ENCODE results near the gene NIP7. TPM values are rescaled to one million over a fixed set of nuclear protein-coding genes. Genes with fewer than 3 reads are reported as not detected.
A peak's percentile ranks its signal among the peaks of the same experiment; 100 is the strongest.

The NIP7 gene
- total and polyA plus RNA-seq, 8 donors, result 17.4 to 35.5 (median 29.3) TPM

GRCh38 chr16:69307091-69307490 lies 32.5 kb upstream of the NIP7 start:
- no peak overlapping the region for H3K27ac ChIP-seq
- H3K36me3 ChIP-seq, result no peaks in the 10 kb centered on the region
- ATAC-seq (no peak), DNase-seq (no peak)
- intact Hi-C loops (cut with DNase I), result no loop called here
- no peak for TF ChIP-seq CTCF (IDR thresholded peaks at IDR 0.05)
- H3K27me3 ChIP-seq, result no peaks in the 10 kb centered on the region
- no peak overlapping the region for H3K4me3 ChIP-seq
- no peaks in the 10 kb centered on the region for H3K9me3 ChIP-seq
- peaks cover 0 to 7% of the 10 kb centered on the region in 2 donors for H3K4me1 ChIP-seq

- H3K9me3 ChIP-seq, result no peaks in the 10 kb centered on the region
- H3K4me3 ChIP-seq, result no peak overlapping the region
- no peak overlapping the region for H3K27ac ChIP-seq
- ATAC-seq, result no peak
- no peak for DNase-seq
- H3K36me3 ChIP-seq, result no peaks in the 10 kb centered on the region
- H3K4me1 ChIP-seq, result peaks cover 0 to 15% of the 10 kb centered on the region in 2 donors
- no peaks in the 10 kb centered on the region for H3K27me3 ChIP-seq
- TF ChIP-seq CTCF (IDR thresholded peaks at IDR 0.05), result no peak
- intact Hi-C loops (cut with DNase I), result no loop called here
Observed at GRCh38 chr16:69307856-69308255, 31.7 kb upstream of the NIP7 start.

GRCh38 chr16:69309316-69309715 lies 30.3 kb upstream of the NIP7 start:
- TF ChIP-seq CTCF (IDR thresholded peaks at IDR 0.05), result no peak
- intact Hi-C loops (cut with DNase I), result no loop called here
- DNase-seq, result no peak
- H3K4me3 ChIP-seq, result no peak overlapping the region
- H3K36me3 ChIP-seq, result peaks cover 0 to 2% of the 10 kb centered on the region in 2 donors
- peaks cover 0 to 23% of the 10 kb centered on the region in 2 donors for H3K4me1 ChIP-seq
- no peaks in the 10 kb centered on the region for H3K27me3 ChIP-seq
- ATAC-seq, result no peak
- H3K9me3 ChIP-seq, result no peaks in the 10 kb centered on the region
- H3K27ac ChIP-seq, result no peak overlapping the region

GRCh38 chr16:69310653-69311532 lies 28.7 kb upstream of the NIP7 start, which contains the start of gene VPS4A:
TSS of gene VPS4A (plus strand) at chr16:69311350. CDS start at chr16:69311512, 162 bp downstream.
- Histone ChIP-seq H3K4me3 (peak within 1 kb of the TSS; percentile 86 to 90), H3K27me3 (no peaks in the 10 kb centered on the region), H3K4me1 (peaks cover 0 to 26% of the 10 kb centered on the region in 2 donors), H3K36me3 (peaks cover 0 to 18% of the 10 kb centered on the region in 2 donors), H3K27ac (peak within 1 kb of the TSS; percentile 80 to 90), H3K9me3 (no peaks in the 10 kb centered on the region)
- TF ChIP-seq CTCF (IDR thresholded peaks at IDR 0.05), result peak; percentile 84 to 98
- ATAC-seq, result peak; percentile 99
- intact Hi-C loops (cut with DNase I), result no loop called here
- DNase-seq, result peak; percentile 91 to 100 (median 98)
